SK-N-MC (cell line): Measurements from ENCODE around the gene AHSA1.

Source experiments
- DNase-seq: peaks from one replicate; pipeline ENCODE4 v3.0.0-alpha.2; 2011; ENCODE audit warnings: low read depth, low spot score
- H3K27ac ChIP-seq: fragments of 200-600 bp; sonication (generic); 2 replicates; pipeline ENCODE4 v1.5.1; 2016; ENCODE audit warnings: mixed run types
- H3K36me3 ChIP-seq: fragments of 200-600 bp; sonication (generic); 2 replicates; pipeline ENCODE4 v1.6.1; 2017; ENCODE audit warnings: antibody characterized with exemption, low read length, mixed read lengths; ENCODE audit not compliant: insufficient read depth
- H3K4me3 ChIP-seq: fragments of 200-600 bp; sonication (generic); 2 replicates; pipeline ENCODE4 v1.5.1; 2016
- H3K9ac ChIP-seq: fragments of 200-600 bp; sonication (generic); 2 replicates; pipeline ENCODE4 v1.8.0; 2017; ENCODE audit warnings: mixed run types, mixed read lengths; ENCODE audit not compliant: insufficient read length
- H3K9me3 ChIP-seq: fragments of 200-600 bp; sonication (generic); 2 replicates; pipeline ENCODE4 v1.6.1; 2017; ENCODE audit warnings: low read depth, mild to moderate bottlenecking, antibody characterized with exemption, low read length, moderate library complexity, mixed read lengths
- EZH2 ChIP-seq: fragments of 200-600 bp; sonication (generic); IDR thresholded peaks from one replicate; pipeline ENCODE4 v1.6.1; 2017; ENCODE audit warnings: antibody characterized with exemption
- FOXP2 ChIP-seq: optimal IDR thresholded peaks from 2 replicates; pipeline ENCODE3; 2011; ENCODE audit warnings: mild to moderate bottlenecking, moderate library complexity; ENCODE audit not compliant: insufficient read depth; ENCODE audit errors: extremely low read length, control extremely low read depth
- POLR2AphosphoS5 ChIP-seq: IDR thresholded peaks from 2 replicates; pipeline ENCODE4 v1.6.1; 2012; ENCODE audit warnings: mild to moderate bottlenecking, low read depth, low read length, borderline replicate concordance

Gene AHSA1

GRCh38 chr14:77498120-77498979 lies 40.5 kb downstream of the AHSA1 start, which contains the start of gene ISM2:
ISM2 (minus strand) TSS chr14:77498816; CDS start chr14:77498793, 23 bp downstream.
- Histone ChIP-seq H3K9me3 (no peaks in the 10 kb centered on the region), H3K4me3 (peak within 1 kb of the TSS; percentile 79), H3K27ac (no peak within 1 kb of the TSS), H3K9ac (no peak within 1 kb of the TSS), H3K36me3 (no peaks in the 10 kb centered on the region)
- TF ChIP-seq POLR2AphosphoS5, result no peak
- no peak for TF ChIP-seq FOXP2
- no peak for TF ChIP-seq EZH2
- no peak for DNase-seq

- Histone ChIP-seq H3K27ac (no peak overlapping the region), H3K4me3 (peak overlapping the region; percentile 79), H3K9ac (no peak overlapping the region), H3K9me3 (no peaks in the 10 kb centered on the region), H3K36me3 (no peaks in the 10 kb centered on the region)
- DNase-seq, result no peak
- TF ChIP-seq FOXP2, result no peak
These were observed 41.2 kb downstream of the AHSA1 start for GRCh38 chr14:77498984-77499527.

- Histone ChIP-seq H3K27ac (no peak overlapping the region), H3K4me3 (no peak overlapping the region), H3K36me3 (no peaks in the 10 kb centered on the region), H3K9me3 (no peaks in the 10 kb centered on the region), H3K9ac (no peak overlapping the region)
- no peak for DNase-seq
- TF ChIP-seq EZH2, result no peak
- TF ChIP-seq FOXP2, result no peak
- TF ChIP-seq POLR2AphosphoS5, result no peak
These were observed 44.4 kb downstream of the AHSA1 start for GRCh38 chr14:77502109-77502782.

- TF ChIP-seq EZH2, result no peak
- no peak for TF ChIP-seq POLR2AphosphoS5
- no peak for TF ChIP-seq FOXP2
- no peaks in the 10 kb centered on the region for H3K9me3 ChIP-seq
- H3K4me3 ChIP-seq, result no peak overlapping the region
- DNase-seq, result no peak
- H3K36me3 ChIP-seq, result no peaks in the 10 kb centered on the region
- no peak overlapping the region for H3K27ac ChIP-seq
- no peak overlapping the region for H3K9ac ChIP-seq
These were observed 45.2 kb downstream of the AHSA1 start for GRCh38 chr14:77503138-77503537.

- Histone ChIP-seq H3K9ac (no peak overlapping the region), H3K27ac (no peak overlapping the region), H3K9me3 (no peaks in the 10 kb centered on the region), H3K4me3 (no peak overlapping the region), H3K36me3 (no peaks in the 10 kb centered on the region)
- TF ChIP-seq FOXP2 (no peak), EZH2 (no peak), POLR2AphosphoS5 (no peak)
- DNase-seq, result no peak
These were observed 47.1 kb downstream of the AHSA1 start for GRCh38 chr14:77505031-77505430.

- no peak for DNase-seq
- H3K9me3 ChIP-seq, result no peaks in the 10 kb centered on the region
- TF ChIP-seq EZH2 (no peak), POLR2AphosphoS5 (no peak), FOXP2 (no peak)
- no peak overlapping the region for H3K4me3 ChIP-seq
- peaks cover 2% of the 10 kb centered on the region; the same call in 1 of the 2 replicates for H3K36me3 ChIP-seq
- no peak overlapping the region for H3K9ac ChIP-seq
- H3K27ac ChIP-seq, result no peak overlapping the region
These were observed 49.9 kb downstream of the AHSA1 start for GRCh38 chr14:77507762-77508161.

- no peaks in the 10 kb centered on the region for H3K9me3 ChIP-seq
- H3K27ac ChIP-seq, result no peak overlapping the region
- TF ChIP-seq POLR2AphosphoS5, result no peak
- TF ChIP-seq FOXP2, result no peak
- no peak for TF ChIP-seq EZH2
- no peak overlapping the region for H3K4me3 ChIP-seq
- H3K9ac ChIP-seq, result no peak overlapping the region
- H3K36me3 ChIP-seq, result peaks cover 2% of the 10 kb centered on the region; the same call in 1 of the 2 replicates
- DNase-seq, result no peak
These were observed 50.4 kb downstream of the AHSA1 start for GRCh38 chr14:77508249-77508648.

- Histone ChIP-seq H3K4me3 (no peak overlapping the region), H3K9ac (no peak overlapping the region), H3K9me3 (no peaks in the 10 kb centered on the region), H3K36me3 (peaks cover 2% of the 10 kb centered on the region; the same call in 1 of the 2 replicates), H3K27ac (no peak overlapping the region)
- no peak for DNase-seq
- TF ChIP-seq FOXP2 (no peak), EZH2 (no peak), POLR2AphosphoS5 (no peak)
These were observed 51.0 kb downstream of the AHSA1 start for GRCh38 chr14:77508876-77509275.

- H3K4me3 ChIP-seq, result no peak overlapping the region
- TF ChIP-seq EZH2 (no peak), FOXP2 (no peak), POLR2AphosphoS5 (no peak)
- H3K36me3 ChIP-seq, result peaks cover 2% of the 10 kb centered on the region; the same call in 1 of the 2 replicates
- no peak overlapping the region for H3K9ac ChIP-seq
- no peaks in the 10 kb centered on the region for H3K9me3 ChIP-seq
- no peak for DNase-seq
- H3K27ac ChIP-seq, result no peak overlapping the region
These were observed 51.5 kb downstream of the AHSA1 start for GRCh38 chr14:77509366-77509765.
